B cell (primary cell): Measurements from ENCODE around the gene C1orf87.

ENCODE experiments used
- CTCF ChIP-seq: fragments of 200-600 bp; IDR thresholded peaks from one replicate; pipeline ENCODE4 v1.8.0; 2022; ENCODE audit warnings: antibody characterized with exemption, mild to moderate bottlenecking
- EZH2 ChIP-seq: IDR thresholded peaks from 2 replicates; pipeline ENCODE4 v1.6.1; 2012; ENCODE audit warnings: borderline replicate concordance, low read depth, mild to moderate bottlenecking, moderate library complexity, low read length; ENCODE audit not compliant: insufficient read depth, poor library complexity, severe bottlenecking

DNA sequence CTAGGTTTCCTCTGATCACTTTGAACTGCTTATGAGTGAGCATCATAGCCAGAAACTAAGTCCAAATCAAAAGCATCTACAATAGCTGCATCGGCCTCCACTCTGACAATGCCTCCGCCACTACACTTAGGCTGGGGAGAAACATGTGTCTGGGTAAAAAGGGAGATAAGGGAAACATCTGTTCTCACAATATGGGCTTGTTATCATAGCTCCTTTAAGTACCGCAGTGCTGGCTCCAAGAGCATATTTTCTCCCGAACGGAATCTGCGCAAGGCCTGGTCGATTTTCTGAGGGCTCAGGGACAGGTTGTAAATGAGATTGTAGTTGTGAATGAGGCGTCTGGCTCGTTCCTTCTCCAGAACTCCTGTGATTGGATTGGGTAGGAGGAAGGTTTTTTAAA is 83.1 kb downstream of the C1orf87 start:
- no peak for TF ChIP-seq EZH2
- TF ChIP-seq CTCF: no peak
